Measurements from ENCODE around the gene TIMM29. TPM values are rescaled to one million over a fixed set of nuclear protein-coding genes. Genes with fewer than 3 reads are reported as not detected.

The TIMM29 gene
- total and polyA plus RNA-seq, 2 experiments from 2014 or later, result 31.3 to 54.5 TPM

DNA sequence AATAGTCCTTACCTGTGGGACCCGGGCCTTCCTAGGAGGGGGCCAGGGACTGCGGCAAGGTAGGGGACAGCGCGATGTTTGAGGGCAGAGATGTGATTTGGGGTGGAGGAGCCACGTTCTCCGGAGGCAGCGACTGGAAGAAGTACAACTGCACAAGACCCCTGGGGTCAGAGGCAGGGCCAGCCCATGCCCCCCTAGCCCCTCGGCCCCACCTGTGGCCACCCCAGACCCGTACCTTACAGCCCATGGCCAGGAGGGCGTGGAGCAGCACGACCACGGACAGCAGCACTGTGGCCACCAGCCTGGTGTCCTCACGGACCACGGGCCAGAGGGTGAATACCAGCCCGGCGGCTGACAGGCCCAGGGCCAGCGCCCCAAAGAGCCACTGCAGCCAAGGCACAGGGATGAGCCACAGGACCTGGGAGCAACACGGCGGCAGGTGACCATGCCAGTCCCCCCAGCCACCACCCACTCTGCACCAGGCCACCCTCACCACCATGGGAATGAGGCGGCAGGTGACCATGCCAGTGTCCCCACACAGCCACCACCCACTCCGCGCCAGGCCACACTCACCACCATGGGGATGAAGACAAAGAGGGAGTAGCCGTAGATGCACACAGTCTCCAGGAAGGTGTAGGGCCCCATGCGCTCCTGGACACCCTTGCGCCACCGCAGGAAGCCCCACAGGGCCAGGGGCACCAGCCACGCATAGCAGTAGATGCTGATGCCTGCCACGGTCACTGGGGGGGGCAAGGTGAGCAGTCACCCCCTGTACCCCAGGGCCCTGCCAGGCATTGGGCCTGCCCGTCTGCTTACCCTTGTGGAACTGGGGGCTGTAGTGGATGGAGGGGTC, 5.1 kb upstream of the TIMM29 start:
- Histone ChIP-seq H3K4me1 (ENCODE audit: low read depth) (no peaks in the 10 kb centered on the region), H3K4me3 (no peak overlapping the region), H3K36me3 (peaks cover 23% of the 10 kb centered on the region), H3K9me3 (ENCODE audit: low read depth) (no peaks in the 10 kb centered on the region), H3K27ac (no peak overlapping the region), H3K27me3 (no peaks in the 10 kb centered on the region)
- DNase-seq (ENCODE audit: low read depth in 1 of 2, low spot score in 1 of 2), result no peak
- TF ChIP-seq CTCF (IDR thresholded peaks at IDR 0.05; ENCODE audit: low read depth, low read length), result no peak

DNA sequence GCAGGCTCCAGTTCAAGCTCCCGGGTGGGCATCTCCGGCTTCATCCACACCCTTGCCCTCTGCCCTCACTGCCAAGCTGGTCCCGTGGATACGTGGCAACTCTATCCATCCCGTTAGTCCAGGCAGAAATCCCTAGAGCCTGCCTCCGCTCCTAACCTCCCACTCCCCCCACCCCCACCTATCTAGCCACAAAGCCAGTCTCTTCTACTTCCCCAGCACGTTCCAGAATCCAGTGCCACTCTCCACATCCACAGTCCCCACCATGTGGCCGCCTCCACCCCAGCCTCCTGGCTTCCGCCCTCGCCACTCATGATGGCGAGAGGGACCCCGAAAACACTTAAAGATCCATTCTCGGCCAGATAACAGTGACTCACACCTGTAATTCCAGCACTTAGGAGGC, 4.0 kb upstream of the TIMM29 start:
- H3K4me3 ChIP-seq, result no peak overlapping the region
- peaks cover 1% of the 10 kb centered on the region for H3K4me1 ChIP-seq (ENCODE audit: low read depth)
- H3K9me3 ChIP-seq (ENCODE audit: low read depth), result no peaks in the 10 kb centered on the region
- H3K27me3 ChIP-seq, result no peaks in the 10 kb centered on the region
- no peak overlapping the region for H3K27ac ChIP-seq
- H3K36me3 ChIP-seq, result peaks cover 16% of the 10 kb centered on the region
- no peak for DNase-seq (ENCODE audit: low read depth in 1 of 2, low spot score in 1 of 2)
- no peak for TF ChIP-seq CTCF (IDR thresholded peaks at IDR 0.05; ENCODE audit: low read depth, low read length)

DNA sequence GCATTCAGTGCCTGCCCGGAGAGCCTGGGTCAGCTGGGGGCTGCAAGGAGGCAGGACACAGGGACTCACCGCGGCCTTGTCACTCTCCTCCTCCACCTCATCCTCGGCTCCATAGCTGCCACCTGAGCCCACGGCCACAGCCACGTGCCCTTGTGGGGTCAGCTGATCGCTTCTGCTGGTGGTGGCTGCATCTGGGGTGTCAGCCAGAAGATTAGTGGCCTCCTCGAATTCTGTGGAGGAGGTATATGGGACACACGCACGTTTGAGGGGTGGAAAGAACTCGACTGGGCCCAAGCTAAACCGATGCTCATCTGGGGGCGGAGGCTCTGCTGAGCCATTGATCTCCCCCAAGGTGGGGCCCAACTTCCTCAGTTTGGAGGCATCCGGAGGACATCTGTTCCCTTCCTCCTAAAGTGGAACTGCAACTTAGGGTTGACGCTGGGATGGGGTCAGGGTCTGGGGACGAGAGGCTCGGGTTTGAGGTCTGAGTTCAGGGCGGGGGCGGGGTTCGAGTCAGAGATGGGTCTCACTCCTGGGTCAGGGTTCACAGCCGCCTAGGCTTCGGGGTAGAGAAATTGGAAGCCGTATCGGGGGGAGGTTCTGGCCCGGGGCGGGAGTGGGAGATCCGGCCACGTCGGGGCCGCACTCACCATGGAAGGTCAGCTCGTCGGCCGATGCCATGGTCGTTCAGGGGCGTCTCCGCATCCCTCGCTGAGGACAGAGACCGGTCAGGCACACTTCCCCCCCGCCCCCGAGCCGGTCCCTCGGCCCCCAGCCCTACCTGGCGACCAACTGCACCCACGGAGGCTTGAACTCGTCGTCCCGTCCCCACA, 665 bp upstream of the TIMM29 start:
- H3K36me3 ChIP-seq, result peaks cover 5% of the 10 kb centered on the region
- TF ChIP-seq CTCF (IDR thresholded peaks at IDR 0.05; ENCODE audit: low read depth, low read length), result no peak
- no peak overlapping the region for H3K27ac ChIP-seq
- H3K27me3 ChIP-seq, result no peaks in the 10 kb centered on the region
- H3K4me1 ChIP-seq (ENCODE audit: low read depth), result peaks cover 5% of the 10 kb centered on the region
- no peaks in the 10 kb centered on the region for H3K9me3 ChIP-seq (ENCODE audit: low read depth)
- DNase-seq (ENCODE audit: low read depth in 1 of 2, low spot score in 1 of 2), result no peak
- H3K4me3 ChIP-seq, result peak overlapping the region; percentile 83

GRCh38 chr19:10929402-10929794, 787 bp downstream of the TIMM29 start:
- DNase-seq (ENCODE audit: low read depth in 1 of 2, low spot score in 1 of 2), result no peak
- H3K27me3 ChIP-seq, result no peaks in the 10 kb centered on the region
- H3K36me3 ChIP-seq, result peaks cover 5% of the 10 kb centered on the region
- TF ChIP-seq CTCF (IDR thresholded peaks at IDR 0.05; ENCODE audit: low read depth, low read length), result no peak
- peak overlapping the region; percentile 75 for H3K27ac ChIP-seq
- H3K9me3 ChIP-seq (ENCODE audit: low read depth), result no peaks in the 10 kb centered on the region
- peaks cover 5% of the 10 kb centered on the region for H3K4me1 ChIP-seq (ENCODE audit: low read depth)
- peak overlapping the region; percentile 83 for H3K4me3 ChIP-seq

DNA sequence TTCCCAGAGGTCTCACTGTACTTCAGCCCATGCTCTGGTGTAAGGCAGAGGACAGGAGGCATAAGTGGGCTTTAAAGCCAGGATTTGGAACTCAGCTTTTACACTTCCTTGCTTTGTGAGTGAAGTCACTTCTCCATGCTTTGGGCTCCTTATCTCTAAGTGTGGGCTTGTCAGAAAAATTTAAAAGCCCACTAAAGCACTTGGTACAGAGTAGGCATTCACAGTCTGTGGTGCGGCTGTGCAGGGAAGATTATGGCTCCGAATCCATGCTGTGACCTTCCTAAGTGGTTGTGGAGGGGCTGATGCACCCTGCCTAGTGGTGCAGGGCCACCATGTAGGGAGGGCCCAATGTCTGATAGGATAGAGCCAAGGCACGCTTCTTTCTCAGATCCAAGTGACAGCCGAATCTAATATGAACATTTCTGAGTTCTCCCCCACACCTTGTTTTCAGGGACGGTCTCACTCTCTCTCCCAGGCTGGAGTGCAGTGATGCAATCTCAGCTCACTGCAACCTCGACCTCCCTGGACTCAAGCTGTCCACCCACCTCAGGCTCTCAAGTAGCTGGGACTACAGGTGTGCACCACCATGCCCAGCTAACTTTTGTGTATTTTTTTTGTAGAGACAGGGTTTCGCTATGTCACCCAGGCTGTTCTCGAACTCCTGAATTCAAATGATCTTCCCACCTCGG, 6.9 kb downstream of the TIMM29 start:
- no peaks in the 10 kb centered on the region for H3K36me3 ChIP-seq
- TF ChIP-seq CTCF (IDR thresholded peaks at IDR 0.05; ENCODE audit: low read depth, low read length), result no peak
- peak overlapping the region; percentile 74 for H3K27ac ChIP-seq
- no peaks in the 10 kb centered on the region for H3K27me3 ChIP-seq
- peaks cover 9% of the 10 kb centered on the region for H3K4me1 ChIP-seq (ENCODE audit: low read depth)
- H3K4me3 ChIP-seq, result no peak overlapping the region
- DNase-seq (ENCODE audit: low read depth in 1 of 2, low spot score in 1 of 2), result no peak
- no peaks in the 10 kb centered on the region for H3K9me3 ChIP-seq (ENCODE audit: low read depth)

Measured in cardiac muscle cell (in vitro differentiated cells and primary cell).